Measurements from ENCODE around the gene SNAP25.

SNAP25 gene

GRCh38 chr20:10282979-10283456 lies 64.4 kb downstream of the SNAP25 start:
- no peak overlapping the region for H3K4me3 ChIP-seq (ENCODE audit: low read depth, low read length)
- no peak for DNase-seq (ENCODE audit: low read depth)
- TF ChIP-seq CTCF (IDR thresholded peaks at IDR 0.05; ENCODE audit: control insufficient read depth, extremely low read depth, insufficient read depth) = no peak

DNA sequence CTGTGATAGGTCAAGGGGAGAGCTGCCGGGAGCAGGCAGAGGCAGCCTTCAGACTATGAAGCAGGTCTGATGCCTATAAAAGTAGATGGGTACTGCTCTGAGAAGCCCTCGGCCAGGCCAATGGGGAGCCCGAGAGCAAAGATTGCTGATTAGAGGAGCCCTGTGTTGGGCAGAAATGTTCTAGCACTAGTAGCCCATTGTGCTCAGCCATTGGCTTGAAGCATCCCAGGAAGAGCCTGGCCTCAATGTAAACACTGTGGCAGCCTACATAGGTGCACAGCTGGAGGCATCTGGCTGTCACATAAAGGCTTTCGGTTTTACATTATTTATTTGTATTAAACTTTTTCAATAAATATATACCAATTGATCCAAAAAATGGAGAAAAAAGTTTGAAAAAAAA lies 67.7 kb downstream of the SNAP25 start:
- DNase-seq (ENCODE audit: low read depth) = no peak
- no peak for TF ChIP-seq CTCF (IDR thresholded peaks at IDR 0.05; ENCODE audit: control insufficient read depth, extremely low read depth, insufficient read depth)
- H3K4me3 ChIP-seq (ENCODE audit: low read depth, low read length) = no peak overlapping the region

GRCh38 chr20:10288421-10288820 lies 69.8 kb downstream of the SNAP25 start:
- TF ChIP-seq CTCF (IDR thresholded peaks at IDR 0.05; ENCODE audit: control insufficient read depth, extremely low read depth, insufficient read depth) = no peak
- H3K4me3 ChIP-seq (ENCODE audit: low read depth, low read length) = no peak overlapping the region
- DNase-seq (ENCODE audit: low read depth) = no peak

DNA sequence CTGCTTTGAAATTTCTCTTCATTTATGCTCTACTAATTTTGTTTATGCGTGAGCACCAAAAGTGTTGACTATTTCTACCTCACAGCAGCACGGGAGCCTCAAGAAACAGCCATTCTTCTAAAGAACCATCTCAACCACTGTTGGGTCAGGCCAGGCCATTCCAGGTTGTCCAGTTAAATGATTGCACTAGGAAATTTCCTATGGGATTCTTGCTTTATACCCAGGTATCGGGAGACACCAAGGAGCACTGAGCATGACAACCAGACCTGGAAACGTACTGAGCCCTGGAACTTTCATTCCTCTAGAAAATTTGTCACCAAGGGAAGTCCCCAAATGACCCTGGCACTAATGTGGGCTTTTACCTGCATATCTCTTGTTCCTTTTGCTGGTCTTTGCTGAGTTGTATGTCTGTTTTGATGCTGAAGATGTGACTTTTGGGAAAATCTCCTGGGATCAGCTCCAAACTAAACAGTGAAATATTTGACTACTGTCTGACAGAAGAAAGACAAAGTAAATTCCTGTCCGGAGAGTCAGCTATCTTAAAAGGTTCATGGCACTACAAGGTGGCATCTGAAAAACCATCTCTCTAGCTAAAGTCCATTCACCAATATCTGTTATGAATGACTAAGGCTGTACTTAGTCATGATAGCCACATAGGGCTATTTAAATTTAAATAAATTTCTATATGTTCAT lies 70.5 kb downstream of the SNAP25 start:
- TF ChIP-seq CTCF (IDR thresholded peaks at IDR 0.05; ENCODE audit: control insufficient read depth, extremely low read depth, insufficient read depth) = no peak
- no peak for DNase-seq (ENCODE audit: low read depth)
- no peak overlapping the region for H3K4me3 ChIP-seq (ENCODE audit: low read depth, low read length)

GRCh38 chr20:10291568-10292248 lies 73.1 kb downstream of the SNAP25 start:
- TF ChIP-seq CTCF (IDR thresholded peaks at IDR 0.05; ENCODE audit: control insufficient read depth, extremely low read depth, insufficient read depth) = no peak
- H3K4me3 ChIP-seq (ENCODE audit: low read depth, low read length) = no peak overlapping the region
- no peak for DNase-seq (ENCODE audit: low read depth)

- DNase-seq (ENCODE audit: low read depth) = no peak
- no peak for TF ChIP-seq CTCF (IDR thresholded peaks at IDR 0.05; ENCODE audit: control insufficient read depth, extremely low read depth, insufficient read depth)
- no peak overlapping the region for H3K4me3 ChIP-seq (ENCODE audit: low read depth, low read length)
Observed at GRCh38 chr20:10297223-10297622, 78.6 kb downstream of the SNAP25 start.
